Measurements from ENCODE around the gene TRIM71.
"Not testable (repeated sequence)": the region's sequence is repeated elsewhere in the genome, so short reads cannot be mapped to it uniquely, and the experiment has no call there.

TRIM71 gene

DNA sequence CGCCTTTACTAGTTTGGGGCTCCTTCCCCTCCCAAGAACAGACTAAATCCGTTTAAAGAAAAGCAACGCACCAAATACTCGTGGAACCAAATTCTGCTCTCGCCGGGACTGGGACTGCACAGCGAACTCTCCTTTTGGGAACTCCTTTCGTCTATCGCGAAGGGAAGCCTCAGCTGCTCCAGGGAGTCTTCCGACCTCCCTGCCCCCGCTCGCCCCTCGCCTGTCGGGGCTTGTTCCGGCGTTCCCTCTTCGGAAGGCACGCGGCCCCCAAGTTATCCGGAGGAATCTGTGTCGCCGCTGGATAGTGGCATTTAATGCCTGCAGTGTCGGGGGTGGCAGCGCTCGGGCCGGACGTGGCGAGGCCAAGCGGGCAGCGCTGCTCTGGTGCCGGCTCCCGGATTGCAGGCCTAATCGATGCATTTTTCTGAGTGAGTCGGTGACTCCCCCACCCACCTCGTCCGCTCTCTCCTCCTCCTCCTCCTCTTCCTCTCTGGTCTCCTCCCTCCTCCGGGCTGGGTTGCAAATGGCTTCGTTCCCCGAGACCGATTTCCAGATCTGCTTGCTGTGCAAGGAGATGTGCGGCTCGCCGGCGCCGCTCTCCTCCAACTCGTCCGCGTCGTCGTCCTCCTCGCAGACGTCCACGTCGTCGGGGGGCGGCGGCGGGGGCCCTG, at the start of gene TRIM71:
Gene TRIM71 (plus strand): TSS at position 440 of the 671 bp plus-strand sequence. CDS start 84 bp downstream, at position 524.
- peak; percentile 43 for DNase-seq

DNA sequence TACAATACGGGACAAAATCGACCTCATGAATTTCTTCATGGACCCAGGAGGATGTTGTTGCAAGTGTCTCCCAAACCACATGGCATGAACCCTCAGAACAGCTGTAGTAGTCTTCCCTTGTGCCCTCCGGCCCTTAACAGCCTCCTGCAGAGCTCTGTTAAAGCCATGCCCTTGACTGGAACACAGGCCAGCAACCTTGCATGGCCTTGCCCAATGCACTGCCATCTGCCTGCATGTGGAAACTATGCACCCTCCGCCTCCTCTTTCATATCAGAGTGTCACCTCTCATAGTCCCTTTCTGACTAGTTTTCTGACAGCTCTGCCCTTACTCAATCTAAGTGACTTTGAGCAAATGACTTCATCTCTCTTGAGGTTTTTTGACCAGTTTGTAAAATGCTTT, 39.4 kb upstream of the TRIM71 start:
- DNase-seq = no peak

DNA sequence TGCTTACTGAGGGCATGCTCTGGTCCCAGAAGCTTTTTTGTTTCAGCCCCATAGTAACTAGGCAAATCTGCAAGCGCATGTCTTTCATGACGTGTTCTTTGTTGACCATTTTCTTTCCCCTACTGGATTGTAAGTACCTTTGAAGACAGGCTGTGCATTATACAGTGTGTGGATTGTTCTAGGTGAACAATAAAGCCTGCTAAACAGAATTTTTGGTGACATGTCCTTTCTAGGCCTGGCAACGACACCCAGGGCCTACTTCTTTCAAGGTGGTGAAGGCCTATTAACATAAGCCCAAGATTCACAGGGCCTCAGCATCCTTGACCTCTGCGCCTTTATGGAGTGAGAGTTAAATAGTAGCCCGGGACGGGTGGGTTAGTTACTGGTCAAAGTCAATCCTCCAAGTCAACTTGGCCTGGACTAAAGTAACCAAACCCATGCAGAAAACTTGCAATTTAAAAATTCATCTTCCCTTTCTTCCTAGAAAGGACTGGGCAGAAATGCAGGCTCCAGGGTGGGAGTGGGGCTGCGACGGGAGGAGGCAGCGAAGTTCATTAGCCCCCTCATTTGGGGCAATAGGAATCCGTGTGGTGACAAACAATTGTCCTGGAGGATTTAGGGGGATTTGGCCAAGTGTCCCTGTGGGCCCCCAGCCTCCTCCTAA, 37.6 kb upstream of the TRIM71 start:
- no peak for DNase-seq

DNA sequence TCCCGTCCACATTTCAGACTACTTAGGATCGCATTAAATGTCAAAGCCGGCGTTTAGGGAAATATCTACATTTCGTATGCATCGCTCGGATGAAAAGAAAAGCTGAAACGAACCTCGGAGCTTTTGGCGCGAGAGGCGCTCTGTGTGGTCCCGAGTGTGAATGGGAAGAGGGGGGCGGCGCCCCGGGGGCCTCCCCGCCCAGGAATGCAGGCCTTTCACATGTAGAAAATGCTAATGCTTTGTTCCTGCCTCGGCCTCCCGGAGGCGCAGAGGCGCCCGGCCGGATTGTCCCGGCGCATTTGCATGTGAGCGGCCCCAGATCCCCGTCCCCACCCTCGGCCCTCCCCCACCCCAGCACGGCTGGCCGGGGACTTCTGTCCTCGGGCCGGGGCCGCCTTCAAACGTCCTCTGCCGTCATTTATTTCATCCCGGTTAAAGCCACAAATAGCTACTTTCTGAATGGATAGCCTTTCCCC, 37.0 kb upstream of the TRIM71 start:
- DNase-seq = peak; percentile 37

DNA sequence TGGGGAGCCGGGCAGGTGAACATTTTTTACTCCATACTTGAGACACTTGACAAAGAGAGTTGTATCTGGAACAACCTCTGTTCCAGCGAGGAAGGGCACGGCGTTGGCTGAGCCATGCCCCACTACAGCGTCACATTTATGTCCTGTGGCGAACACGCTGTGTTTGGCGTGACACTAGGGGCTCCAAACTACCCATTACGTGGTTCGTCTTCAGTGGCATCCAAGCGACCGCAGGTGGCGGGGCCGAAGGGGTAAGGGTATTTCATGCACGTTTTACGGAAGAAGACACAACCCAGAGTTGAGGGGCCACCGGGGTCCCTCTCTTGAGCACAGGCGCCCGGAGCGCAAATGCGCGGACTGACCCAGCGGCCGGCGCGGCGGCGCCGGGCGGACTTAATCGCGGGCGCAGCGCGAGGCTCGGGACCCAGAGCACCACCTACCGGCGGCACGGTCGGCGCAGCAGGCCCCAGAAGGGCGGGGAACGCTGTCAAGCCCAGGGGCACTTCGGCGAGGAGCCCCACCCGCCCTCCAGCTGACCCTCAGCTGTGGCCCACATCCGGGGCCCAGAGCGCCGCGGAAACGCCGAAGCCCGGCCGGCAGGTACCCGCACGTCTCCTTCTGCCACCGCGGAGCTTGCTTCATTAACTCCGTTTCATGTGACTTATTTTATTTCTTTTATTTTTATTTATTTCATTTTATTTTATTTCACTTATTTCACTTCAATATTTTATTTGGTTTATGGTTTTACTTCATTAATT, 36.4 kb upstream of the TRIM71 start:
- DNase-seq = peak; percentile 78

DNA sequence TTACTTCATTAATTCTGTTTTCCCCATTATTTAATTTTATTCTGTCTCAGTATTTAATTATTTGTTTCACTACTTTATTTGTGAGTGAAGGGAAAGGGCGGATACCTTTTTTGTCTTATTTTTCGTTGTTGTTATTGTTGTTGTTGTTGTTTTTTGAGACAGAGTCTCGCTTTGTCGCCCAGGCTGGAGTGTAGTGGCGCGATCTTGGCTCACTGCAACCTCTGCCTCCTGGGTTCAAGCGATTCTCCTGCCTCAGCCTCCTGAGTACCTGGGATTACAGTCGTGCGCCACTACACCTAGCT, 35.9 kb upstream of the TRIM71 start:
- DNase-seq = not testable (repeated sequence)

DNA sequence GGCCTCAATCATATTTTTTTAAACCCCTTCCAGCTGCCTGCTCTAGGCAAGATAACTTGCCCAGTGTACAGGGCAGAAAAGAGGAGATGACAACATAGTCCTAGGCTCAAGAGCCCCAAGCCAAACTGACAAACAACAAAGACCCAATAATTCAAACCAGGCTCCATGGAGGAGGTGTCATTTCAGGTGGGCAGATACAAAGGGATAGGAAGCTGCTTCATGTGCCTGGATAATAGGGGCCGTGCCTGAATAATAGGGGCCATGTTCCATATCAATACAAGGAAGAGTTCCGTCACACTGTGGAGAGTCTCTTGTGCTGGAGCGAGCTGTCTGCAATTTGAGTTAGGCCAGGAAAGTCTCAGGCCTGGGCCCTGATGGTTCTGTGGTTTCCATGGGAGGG, 35.4 kb upstream of the TRIM71 start:
- no peak for DNase-seq

DNA sequence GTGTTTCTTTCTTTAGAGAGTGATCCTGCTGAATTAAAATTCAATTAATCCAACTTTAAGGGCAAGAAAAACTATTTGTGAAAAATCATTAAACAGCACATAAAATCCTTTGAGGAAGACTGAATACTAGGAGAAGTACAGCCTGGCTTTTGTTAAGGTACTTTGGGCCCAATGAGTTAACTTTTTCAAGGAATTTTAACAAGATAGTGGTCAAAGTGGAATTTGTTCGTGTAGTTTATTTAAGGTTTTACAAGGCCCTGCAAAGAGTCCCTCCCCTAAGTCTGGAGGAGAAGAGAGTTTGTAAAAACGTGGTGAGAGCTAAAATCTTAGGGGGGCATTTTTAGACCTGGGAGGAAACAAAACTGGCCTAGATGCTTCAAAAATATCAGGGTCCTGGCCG, 26.0 kb upstream of the TRIM71 start:
- no peak for DNase-seq

DNA sequence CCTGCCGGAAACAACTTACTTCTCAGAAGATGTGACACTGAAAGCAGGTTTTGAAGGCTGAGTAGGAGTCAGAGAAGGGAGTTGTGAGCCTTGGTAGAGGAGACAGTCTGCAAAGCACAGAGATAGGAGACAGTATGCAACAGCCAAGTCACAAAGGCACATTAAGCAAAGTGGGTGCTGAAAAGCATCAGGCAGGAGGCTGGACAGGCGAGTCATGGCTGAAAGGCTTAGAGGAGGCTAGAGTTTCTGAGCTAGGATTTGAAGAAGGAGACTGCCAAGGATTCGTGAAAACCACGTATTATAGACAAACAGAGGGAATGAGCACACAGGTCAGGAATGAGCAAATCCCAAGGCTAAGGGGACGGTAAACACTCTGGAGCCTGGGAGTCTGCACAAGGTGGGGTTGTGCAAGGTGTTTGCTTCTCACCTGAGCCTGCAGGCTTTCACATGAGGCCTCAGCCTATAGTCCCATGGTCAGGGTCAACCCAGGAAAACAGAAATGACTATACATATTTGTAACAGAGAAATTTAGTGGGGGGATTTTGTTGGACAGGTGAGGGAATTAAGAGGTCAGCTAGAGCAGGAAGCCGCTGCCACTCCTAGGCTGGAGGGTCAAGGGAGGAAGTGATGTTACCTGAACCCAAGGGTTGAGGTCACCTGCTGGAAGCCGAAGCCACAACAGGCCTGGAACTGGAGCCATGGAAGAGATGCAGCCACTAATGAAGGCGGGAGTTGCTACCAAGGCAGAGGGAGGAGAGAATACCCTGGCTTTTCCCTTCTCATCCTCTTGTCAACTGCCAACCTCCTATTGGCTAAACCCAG, 23.1 kb upstream of the TRIM71 start:
- DNase-seq = no peak

DNA sequence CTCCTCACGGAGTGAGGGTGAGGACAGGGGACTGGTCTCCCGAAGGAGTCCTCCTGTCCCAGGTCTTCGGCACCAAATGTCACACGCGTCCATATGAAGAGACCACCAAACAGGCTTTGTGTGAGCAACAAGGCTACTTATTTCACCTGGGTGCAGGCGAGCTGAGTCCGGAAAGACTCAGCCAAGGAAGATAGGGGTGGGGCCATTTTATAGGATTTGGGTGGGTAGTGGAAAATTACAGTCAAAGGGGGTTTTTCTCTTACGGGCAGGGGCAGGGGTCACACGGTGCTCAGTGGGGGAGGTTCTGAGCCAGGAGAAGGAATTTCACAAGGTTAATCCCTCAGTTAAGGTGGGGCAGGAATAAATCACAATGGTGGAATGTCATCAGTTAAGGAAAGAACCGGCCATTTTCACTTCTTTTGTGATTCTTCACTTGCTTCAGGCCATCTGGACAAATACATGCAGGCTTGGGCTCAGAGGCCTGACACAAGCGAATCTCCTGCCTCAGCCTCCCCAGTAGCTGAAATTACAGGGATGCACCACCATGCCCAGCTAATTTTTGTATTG, 21.3 kb upstream of the TRIM71 start:
- not testable (repeated sequence) for DNase-seq

DNA sequence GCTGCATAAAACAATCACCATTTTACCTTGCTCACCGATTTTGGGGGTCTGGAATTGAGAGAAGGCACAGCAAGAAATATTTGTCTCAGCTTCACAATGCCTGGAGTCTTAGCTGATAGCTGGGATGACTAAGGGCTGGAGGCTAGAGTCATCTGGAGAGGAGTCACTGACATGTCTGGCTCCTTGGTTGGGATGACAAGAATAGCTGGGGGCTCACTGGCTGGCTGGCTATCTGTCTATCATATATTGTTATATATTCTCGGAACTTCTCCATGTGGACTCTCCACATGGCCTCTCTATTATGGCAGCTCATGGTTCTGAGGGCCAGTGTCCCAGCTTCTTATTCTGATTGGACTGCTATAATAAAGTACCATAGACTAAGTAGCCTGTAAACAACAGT, 20.0 kb upstream of the TRIM71 start:
- no peak for DNase-seq

DNA sequence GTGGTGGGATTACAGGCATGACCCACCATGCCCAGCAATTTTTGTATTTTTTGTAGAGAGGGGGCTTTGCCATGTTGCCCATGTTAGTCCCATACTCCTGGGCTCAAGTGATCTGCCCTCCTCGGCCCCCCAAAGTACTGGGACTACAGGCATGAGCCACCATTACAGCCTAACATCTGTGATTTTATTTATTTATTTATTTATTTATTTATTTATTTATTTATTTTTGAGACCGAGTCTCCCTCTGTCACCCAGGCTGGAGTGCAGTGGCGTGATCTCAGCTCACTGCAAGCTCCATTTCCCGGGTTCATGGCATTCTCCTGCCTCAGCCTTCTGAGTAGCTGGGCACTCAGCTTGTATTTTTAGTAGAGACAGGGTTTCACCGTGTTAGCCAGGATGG, 16.4 kb upstream of the TRIM71 start:
- not testable (repeated sequence) for DNase-seq

DNA sequence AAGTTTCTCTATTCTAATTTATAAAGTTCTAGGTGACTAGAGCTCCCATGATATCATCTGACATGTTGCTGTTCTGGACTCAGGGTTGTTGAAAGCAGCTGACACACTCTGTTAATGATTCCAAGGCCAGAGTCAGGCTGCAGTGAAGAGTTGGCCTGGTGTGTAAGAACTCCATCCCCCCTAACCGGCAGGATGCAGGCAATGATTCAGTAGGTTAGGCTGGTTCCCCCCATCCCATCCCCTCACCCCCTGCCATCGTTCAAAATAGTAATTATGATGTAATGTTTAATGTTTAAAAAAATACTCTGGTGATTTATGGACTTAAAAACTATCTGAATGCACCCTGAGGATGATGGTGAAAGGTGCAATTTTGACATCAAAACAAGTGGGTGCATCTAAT, 4.6 kb upstream of the TRIM71 start:
- DNase-seq = no peak

DNA sequence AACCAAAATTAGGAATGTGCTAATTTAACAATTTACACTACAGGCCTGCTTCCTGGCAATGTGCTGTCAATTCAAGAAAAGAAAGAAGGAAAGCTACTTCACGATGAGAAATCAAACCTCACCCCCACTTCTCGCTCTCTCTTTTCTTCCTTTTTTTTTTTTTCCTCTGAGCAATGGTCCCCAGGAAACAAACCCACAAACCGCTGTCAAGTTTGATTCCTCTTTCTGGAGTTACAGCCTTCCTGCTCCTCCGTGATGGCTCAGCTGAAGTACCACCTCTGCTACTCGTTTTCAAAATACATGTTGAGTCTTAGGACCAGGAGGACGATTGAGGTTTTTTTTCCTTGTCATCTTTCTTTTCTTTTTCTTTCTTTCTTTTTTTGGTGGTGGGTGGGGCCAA, 3.4 kb upstream of the TRIM71 start:
- no peak for DNase-seq

DNA sequence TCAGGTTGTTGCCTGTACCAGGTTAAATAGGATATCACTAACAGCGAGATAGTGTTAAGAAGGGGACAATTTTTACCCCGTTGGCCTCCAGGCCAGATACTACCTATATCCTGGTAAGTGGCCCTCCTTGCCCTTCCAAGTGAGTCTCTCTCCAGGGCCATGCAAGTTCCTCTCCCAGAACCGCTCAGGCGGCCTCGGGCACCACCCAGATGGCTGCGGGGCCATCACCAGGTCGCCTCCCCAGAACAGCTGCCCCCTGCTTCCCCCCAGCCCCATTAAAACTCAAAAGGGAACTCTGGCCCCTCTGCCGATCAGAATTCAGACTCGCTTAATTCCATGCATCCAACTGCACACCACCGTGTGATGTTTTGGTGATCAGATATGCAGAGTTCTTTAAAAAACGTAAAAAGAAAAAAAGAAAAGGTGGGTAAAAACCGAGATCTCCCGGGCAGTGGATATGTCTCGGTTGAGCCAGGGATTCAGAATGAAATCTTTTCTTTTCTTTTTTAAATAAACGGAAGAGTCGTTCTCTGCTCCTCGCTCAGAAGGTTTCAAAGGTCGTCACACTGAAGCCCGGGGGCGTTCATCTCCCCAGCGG, 1.9 kb upstream of the TRIM71 start:
- DNase-seq = peak; percentile 46

DNA sequence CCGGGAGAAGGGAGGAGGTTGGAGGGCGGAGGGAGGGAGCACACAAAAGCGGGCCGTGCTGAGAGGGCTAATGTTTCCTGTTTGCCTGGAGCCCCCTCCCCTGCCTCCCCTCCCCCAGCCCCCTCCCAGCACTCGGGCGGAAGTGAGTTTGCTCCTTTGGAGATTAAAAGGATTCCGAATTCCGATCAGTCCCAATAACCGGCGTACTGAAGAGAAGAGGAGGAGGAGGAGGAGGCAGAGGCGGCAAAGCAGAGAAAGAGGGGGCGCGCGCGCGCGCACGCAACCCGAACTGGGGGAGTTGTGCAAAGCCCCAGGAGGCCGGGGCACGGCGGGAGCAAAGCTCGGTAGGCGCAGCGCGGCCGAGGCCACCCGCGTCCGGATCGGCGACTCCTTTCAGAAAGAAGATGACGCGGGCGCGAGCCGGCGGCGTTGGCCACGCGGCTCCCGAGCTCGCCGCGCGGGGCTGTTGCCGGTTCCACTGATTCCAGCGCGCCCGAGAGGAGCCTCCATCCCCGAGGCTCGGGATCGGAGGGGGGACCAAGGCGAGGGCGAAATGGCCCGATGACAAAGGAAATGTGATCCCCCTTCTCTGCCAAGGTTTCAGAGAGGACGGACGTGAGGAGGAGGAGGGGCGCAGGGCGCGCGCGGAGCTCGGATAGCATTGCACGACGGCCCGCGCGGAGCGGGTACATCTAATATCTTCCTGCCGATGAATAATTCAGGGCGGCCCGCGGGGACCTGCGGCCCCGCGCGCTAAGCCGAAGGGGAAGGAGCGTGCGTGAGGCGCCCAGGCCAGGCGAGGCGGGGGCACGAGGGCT, 1.1 kb upstream of the TRIM71 start:
- DNase-seq = peak; percentile 70

DNA sequence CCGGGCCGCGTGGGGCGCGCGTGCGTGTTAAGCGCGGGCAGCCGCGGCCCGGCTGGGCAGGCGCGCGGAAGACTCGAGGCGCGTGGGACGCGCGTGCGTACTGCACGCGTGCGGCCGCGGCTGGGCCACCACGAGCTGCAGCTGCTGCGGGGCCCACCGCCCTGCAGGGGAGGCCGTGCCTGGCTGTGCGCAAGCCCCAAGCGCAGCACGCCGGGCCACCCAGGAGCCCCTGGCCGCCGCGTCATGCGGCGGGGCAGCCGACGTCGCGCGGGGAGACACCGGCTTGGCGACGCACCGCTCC, 590 bp upstream of the TRIM71 start:
- peak; percentile 43 for DNase-seq

DNA sequence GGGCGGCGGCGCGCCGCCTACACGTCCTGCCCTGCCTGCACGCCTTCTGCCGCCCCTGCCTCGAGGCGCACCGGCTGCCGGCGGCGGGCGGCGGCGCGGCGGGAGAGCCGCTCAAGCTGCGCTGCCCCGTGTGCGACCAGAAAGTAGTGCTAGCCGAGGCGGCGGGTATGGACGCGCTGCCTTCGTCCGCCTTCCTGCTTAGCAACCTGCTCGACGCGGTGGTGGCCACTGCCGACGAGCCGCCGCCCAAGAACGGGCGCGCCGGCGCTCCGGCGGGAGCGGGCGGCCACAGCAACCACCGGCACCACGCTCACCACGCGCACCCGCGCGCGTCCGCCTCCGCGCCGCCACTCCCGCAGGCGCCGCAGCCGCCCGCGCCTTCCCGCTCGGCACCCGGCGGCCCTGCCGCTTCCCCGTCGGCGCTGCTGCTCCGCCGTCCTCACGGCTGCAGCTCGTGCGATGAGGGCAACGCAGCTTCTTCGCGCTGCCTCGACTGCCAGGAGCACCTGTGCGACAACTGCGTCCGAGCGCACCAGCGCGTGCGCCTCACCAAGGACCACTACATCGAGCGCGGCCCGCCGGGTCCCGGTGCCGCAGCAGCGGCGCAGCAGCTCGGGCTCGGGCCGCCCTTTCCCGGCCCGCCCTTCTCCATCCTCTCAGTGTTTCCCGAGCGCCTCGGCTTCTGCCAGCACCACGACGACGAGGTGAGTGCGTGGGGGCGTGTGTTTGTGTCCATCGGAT, 602 bp downstream of the TRIM71 start:
- DNase-seq = no peak

DNA sequence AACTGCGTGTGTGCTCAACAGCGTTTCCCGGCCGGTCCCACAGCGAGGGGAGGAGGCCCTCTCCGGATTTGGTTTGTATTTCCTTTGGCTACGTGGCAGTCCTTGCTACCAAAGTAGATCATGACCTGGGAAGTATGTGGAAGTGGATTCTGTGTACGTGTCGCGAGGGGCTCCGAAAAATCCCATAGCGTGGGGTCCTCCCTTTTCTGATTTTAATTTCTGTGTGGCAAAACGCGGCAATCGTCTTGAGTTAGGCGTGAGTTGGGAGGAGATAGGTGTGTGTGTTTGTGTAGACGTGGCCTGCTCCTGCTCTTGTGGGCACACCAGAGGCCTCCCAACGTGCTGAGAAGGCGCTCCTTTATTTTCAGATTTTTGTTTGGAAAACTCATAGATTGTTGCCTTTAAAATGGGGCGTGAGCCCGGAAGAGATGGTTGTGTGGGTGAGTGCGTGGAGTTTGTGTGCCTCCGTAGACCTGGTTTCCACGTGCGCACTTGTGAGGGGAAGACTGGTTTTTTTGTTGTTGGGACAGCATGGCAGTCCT, 1.2 kb downstream of the TRIM71 start:
- no peak for DNase-seq

DNA sequence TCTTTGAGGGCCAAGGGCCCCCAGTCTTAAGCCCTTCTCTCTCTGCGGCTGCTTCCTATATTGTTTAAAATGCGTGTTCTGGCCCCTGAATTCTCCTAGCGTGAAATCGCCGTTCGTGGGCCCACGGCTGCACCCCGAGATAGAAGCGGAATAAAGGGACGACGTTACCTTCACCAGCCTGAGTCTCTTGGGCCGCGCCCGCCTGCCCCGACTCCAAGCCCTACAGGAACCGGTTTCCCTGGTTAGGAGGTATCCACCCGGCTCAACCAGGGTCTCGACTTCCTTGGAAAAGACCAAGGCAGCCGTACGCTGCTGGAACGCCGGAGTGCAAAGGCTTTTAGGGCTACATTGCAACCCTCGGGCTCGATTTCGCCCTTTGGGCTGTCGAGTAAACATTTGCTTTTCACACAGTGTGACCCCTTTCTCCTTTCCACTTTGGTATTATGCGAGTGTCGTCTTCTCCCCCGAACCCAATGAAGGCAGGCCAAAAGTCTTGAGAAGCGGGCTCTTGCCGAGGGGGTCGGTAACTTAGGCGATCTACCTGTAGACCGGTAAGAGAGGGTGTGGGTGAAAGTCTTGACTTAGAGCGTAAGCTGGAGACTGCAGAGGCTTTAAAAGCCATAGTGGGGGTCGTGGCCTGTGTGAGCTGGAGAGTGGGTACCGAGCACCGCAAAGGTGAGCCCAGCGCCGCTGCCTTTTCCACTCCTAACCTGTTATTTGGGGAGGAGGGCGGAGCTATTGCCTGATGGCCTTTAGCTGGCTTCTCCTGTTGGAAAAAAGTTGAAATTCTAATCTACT, 2.0 kb downstream of the TRIM71 start:
- no peak for DNase-seq

All from 8988T (cell line).